Transverse colon (tissue), 3 donors: Measurements from ENCODE around the gene PAX8.

ENCODE experiments used
- POLR2A ChIP-seq: fragments of 450-650 bp; IDR thresholded peaks from one replicate; pipeline ENCODE4 v1.6.1; 2016; ENCODE audit warnings: antibody characterized with exemption, mild to moderate bottlenecking, moderate library complexity
- TF ChIP-seq, protein P1 (sequence below), 5 experiments: fragments of 200-600 bp in 3 of 5; fragments of 450-650 bp in 2 of 5; sonication (generic) in 3 of 5; IDR thresholded peaks; 1 replicate in 2 of 5; 2 replicates in 3 of 5; pipeline ENCODE4 v1.5.1; 2016 to 2017; ENCODE audit warnings: antibody characterized with exemption in 5 of 5, inconsistent platforms in 3 of 5, mild to moderate bottlenecking in 2 of 5, moderate library complexity in 1 of 5

DNA sequence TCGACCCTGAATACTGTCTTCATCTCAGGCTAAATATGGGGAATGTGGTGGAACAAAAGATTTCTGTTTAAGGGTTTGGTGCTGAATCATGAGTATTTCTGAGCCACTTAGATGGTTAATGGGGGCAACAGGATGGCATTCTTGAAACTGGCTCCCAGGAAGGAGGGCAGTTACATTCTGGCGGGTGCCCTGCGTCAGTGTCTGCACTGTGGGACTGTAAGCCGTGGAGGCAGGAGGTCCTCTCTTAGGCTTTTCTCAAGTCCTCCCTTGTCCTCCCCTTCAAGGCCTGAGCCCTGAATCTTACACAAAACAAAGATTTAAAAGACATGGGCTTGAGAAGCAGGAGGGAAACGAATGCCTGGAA lies 59.2 kb downstream of the PAX8 start:
- no peak for TF ChIP-seq POLR2A
- TF ChIP-seq, protein P1, sequence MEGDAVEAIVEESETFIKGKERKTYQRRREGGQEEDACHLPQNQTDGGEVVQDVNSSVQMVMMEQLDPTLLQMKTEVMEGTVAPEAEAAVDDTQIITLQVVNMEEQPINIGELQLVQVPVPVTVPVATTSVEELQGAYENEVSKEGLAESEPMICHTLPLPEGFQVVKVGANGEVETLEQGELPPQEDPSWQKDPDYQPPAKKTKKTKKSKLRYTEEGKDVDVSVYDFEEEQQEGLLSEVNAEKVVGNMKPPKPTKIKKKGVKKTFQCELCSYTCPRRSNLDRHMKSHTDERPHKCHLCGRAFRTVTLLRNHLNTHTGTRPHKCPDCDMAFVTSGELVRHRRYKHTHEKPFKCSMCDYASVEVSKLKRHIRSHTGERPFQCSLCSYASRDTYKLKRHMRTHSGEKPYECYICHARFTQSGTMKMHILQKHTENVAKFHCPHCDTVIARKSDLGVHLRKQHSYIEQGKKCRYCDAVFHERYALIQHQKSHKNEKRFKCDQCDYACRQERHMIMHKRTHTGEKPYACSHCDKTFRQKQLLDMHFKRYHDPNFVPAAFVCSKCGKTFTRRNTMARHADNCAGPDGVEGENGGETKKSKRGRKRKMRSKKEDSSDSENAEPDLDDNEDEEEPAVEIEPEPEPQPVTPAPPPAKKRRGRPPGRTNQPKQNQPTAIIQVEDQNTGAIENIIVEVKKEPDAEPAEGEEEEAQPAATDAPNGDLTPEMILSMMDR (IDR thresholded peaks at IDR 0.05): no peak
